ENCODE measurements around the gene CRLF1.

The CRLF1 gene

GRCh38 chr19:18639706-18640243 lies 33.2 kb upstream of the CRLF1 start:
- no peak overlapping the region for H3K9ac ChIP-seq (ENCODE audit: low read length)
- no peaks in the 10 kb centered on the region for H3K79me2 ChIP-seq (ENCODE audit: insufficient read depth, low read length)
- no peaks in the 10 kb centered on the region for H4K20me1 ChIP-seq (ENCODE audit: low read depth, low read length)
- no peaks in the 10 kb centered on the region for H3K9me2 ChIP-seq (replicated peaks; ENCODE audit: insufficient read depth, low read length)
- H3K4me2 ChIP-seq (ENCODE audit: low read depth, low read length, poor library complexity, severe bottlenecking), result no peak overlapping the region
- H3K4me3 ChIP-seq (ENCODE audit: insufficient read depth, low read length, poor library complexity, severe bottlenecking), result no peak overlapping the region
- TF ChIP-seq EZH2phosphoT487 (conservative IDR thresholded peaks at IDR 0.05; ENCODE audit: low read length), result no peak
- no peak for TF ChIP-seq CTCF (IDR thresholded peaks at IDR 0.05; ENCODE audit: insufficient read depth, low read length, poor library complexity, severe bottlenecking)
- no peaks in the 10 kb centered on the region for H3F3A ChIP-seq (ENCODE audit: insufficient read depth)
- no peak overlapping the region for H3K27ac ChIP-seq (ENCODE audit: low read depth, low read length)
- H3K27me3 ChIP-seq (ENCODE audit: low read length), result no peaks in the 10 kb centered on the region
- no peak overlapping the region for H2AFZ ChIP-seq (ENCODE audit: low read depth, low read length, severe bottlenecking)
- H3K36me3 ChIP-seq (ENCODE audit: low read length), result no peaks in the 10 kb centered on the region
- no peaks in the 10 kb centered on the region for H3K9me3 ChIP-seq (ENCODE audit: insufficient read depth, low read length)

GRCh38 chr19:18637673-18638630 lies 31.4 kb upstream of the CRLF1 start:
- no peaks in the 10 kb centered on the region for H4K20me1 ChIP-seq (ENCODE audit: low read depth, low read length)
- H3K9ac ChIP-seq (ENCODE audit: low read length), result no peak overlapping the region
- no peaks in the 10 kb centered on the region for H3F3A ChIP-seq (ENCODE audit: insufficient read depth)
- no peak overlapping the region for H3K4me2 ChIP-seq (ENCODE audit: low read depth, low read length, poor library complexity, severe bottlenecking)
- no peak overlapping the region for H3K27ac ChIP-seq (ENCODE audit: low read depth, low read length)
- no peaks in the 10 kb centered on the region for H3K9me2 ChIP-seq (replicated peaks; ENCODE audit: insufficient read depth, low read length)
- H3K27me3 ChIP-seq (ENCODE audit: low read length), result no peaks in the 10 kb centered on the region
- no peak for TF ChIP-seq EZH2phosphoT487 (conservative IDR thresholded peaks at IDR 0.05; ENCODE audit: low read length)
- no peak for TF ChIP-seq CTCF (IDR thresholded peaks at IDR 0.05; ENCODE audit: insufficient read depth, low read length, poor library complexity, severe bottlenecking)
- no peaks in the 10 kb centered on the region for H3K36me3 ChIP-seq (ENCODE audit: low read length)
- no peaks in the 10 kb centered on the region for H3K79me2 ChIP-seq (ENCODE audit: insufficient read depth, low read length)
- no peak overlapping the region for H3K4me3 ChIP-seq (ENCODE audit: insufficient read depth, low read length, poor library complexity, severe bottlenecking)
- H3K9me3 ChIP-seq (ENCODE audit: insufficient read depth, low read length), result no peaks in the 10 kb centered on the region
- H2AFZ ChIP-seq (ENCODE audit: low read depth, low read length, severe bottlenecking), result no peak overlapping the region

- Histone ChIP-seq H2AFZ (ENCODE audit: low read depth, low read length, severe bottlenecking) (no peak within 1 kb of the TSS), H3K79me2 (ENCODE audit: insufficient read depth, low read length) (no peaks in the 10 kb centered on the region), H3K27ac (ENCODE audit: low read depth, low read length) (no peak within 1 kb of the TSS), H3K4me3 (ENCODE audit: insufficient read depth, low read length, poor library complexity, severe bottlenecking) (no peak within 1 kb of the TSS), H3K4me2 (ENCODE audit: low read depth, low read length, poor library complexity, severe bottlenecking) (peak within 1 kb of the TSS; percentile 16), H3K27me3 (ENCODE audit: low read length) (no peaks in the 10 kb centered on the region), H3F3A (ENCODE audit: insufficient read depth) (no peaks in the 10 kb centered on the region), H3K9ac (ENCODE audit: low read length) (no peak within 1 kb of the TSS), H3K36me3 (ENCODE audit: low read length) (no peaks in the 10 kb centered on the region), H3K9me3 (ENCODE audit: insufficient read depth, low read length) (no peaks in the 10 kb centered on the region), H4K20me1 (ENCODE audit: low read depth, low read length) (no peaks in the 10 kb centered on the region), H3K9me2 (replicated peaks; ENCODE audit: insufficient read depth, low read length) (no peaks in the 10 kb centered on the region)
- TF ChIP-seq EZH2phosphoT487 (conservative IDR thresholded peaks at IDR 0.05; ENCODE audit: low read length), result no peak
- TF ChIP-seq CTCF (IDR thresholded peaks at IDR 0.05; ENCODE audit: insufficient read depth, low read length, poor library complexity, severe bottlenecking), result no peak
Observed at GRCh38 chr19:18636969-18637629, 30.5 kb upstream of the CRLF1 start, which contains the start of gene KLHL26. TSS of gene KLHL26 (plus strand) at chr19:18637028. CDS start at chr19:18637055, 27 bp downstream.
